GM06990 (cell line): Measurements from ENCODE around the gene RELL1.

Source experiments
- DNase-seq: peaks from one replicate; pipeline ENCODE4 v3.0.0-alpha.2; 2011; ENCODE audit not compliant: insufficient read length; ENCODE audit errors: extremely low read depth
- H3K27me3 ChIP-seq: replicated peaks from 2 replicates; pipeline ENCODE4 v1.6.0; 2011; ENCODE audit warnings: low read length; ENCODE audit not compliant: control insufficient read depth, insufficient read depth
- H3K36me3 ChIP-seq: 2 replicates; pipeline ENCODE4 v1.5.1; 2011; ENCODE audit warnings: low read length; ENCODE audit not compliant: control insufficient read depth, insufficient read depth
- H3K4me3 ChIP-seq: replicated peaks from 2 replicates; pipeline ENCODE4 v1.5.1; 2011; ENCODE audit warnings: low read depth, mild to moderate bottlenecking, control low read depth, low read length
- CTCF ChIP-seq: IDR thresholded peaks from 2 replicates; pipeline ENCODE4 v1.5.1; 2011; ENCODE audit warnings: low read length, control low read depth, mild to moderate bottlenecking, inconsistent platforms; ENCODE audit not compliant: insufficient read depth, poor library complexity, severe bottlenecking

RELL1 gene

GRCh38 chr4:37729649-37730004, 43.5 kb upstream of the RELL1 start:
- no peak for TF ChIP-seq CTCF
- no peak for DNase-seq

GRCh38 chr4:37728064-37728463, 41.9 kb upstream of the RELL1 start:
- H3K27me3 ChIP-seq: no peaks in the 10 kb centered on the region
- no peak for TF ChIP-seq CTCF
- DNase-seq: no peak
- H3K4me3 ChIP-seq: no peak overlapping the region
- no peaks in the 10 kb centered on the region for H3K36me3 ChIP-seq

More at GRCh38 chr4:37729649-37730004, 43.5 kb upstream of the RELL1 start:
- Histone ChIP-seq H3K36me3 (no peaks in the 10 kb centered on the region), H3K27me3 (no peaks in the 10 kb centered on the region), H3K4me3 (no peak overlapping the region)

- Histone ChIP-seq H3K36me3 (no peaks in the 10 kb centered on the region), H3K27me3 (no peaks in the 10 kb centered on the region), H3K4me3 (no peak overlapping the region)
- no peak for DNase-seq
- no peak for TF ChIP-seq CTCF
Observed at GRCh38 chr4:37727635-37728034, 41.5 kb upstream of the RELL1 start.

- no peak overlapping the region for H3K4me3 ChIP-seq
- no peak for TF ChIP-seq CTCF
- no peaks in the 10 kb centered on the region for H3K36me3 ChIP-seq
- DNase-seq: no peak
- no peaks in the 10 kb centered on the region for H3K27me3 ChIP-seq
Observed at GRCh38 chr4:37726666-37727065, 40.5 kb upstream of the RELL1 start.

- no peaks in the 10 kb centered on the region for H3K36me3 ChIP-seq
- no peaks in the 10 kb centered on the region for H3K27me3 ChIP-seq
- no peak overlapping the region for H3K4me3 ChIP-seq
- no peak for TF ChIP-seq CTCF
- DNase-seq: no peak
Observed at GRCh38 chr4:37725718-37726117, 39.5 kb upstream of the RELL1 start.

GRCh38 chr4:37723067-37723466, 36.9 kb upstream of the RELL1 start:
- no peaks in the 10 kb centered on the region for H3K27me3 ChIP-seq
- H3K4me3 ChIP-seq: no peak overlapping the region
- DNase-seq: no peak
- no peak for TF ChIP-seq CTCF
- H3K36me3 ChIP-seq: no peaks in the 10 kb centered on the region
